ENCODE results near the gene SGMS1.

- TF ChIP-seq ESRRG (CRISPR knock-in tag; IDR thresholded peaks at IDR 0.05) (no peak), POU6F1 (CRISPR knock-in tag; IDR thresholded peaks at IDR 0.05; ENCODE audit: borderline replicate concordance, low read depth) (no peak), BACH2 (CRISPR knock-in tag; IDR thresholded peaks at IDR 0.05; ENCODE audit: borderline replicate concordance) (no peak), PPARA (CRISPR knock-in tag; IDR thresholded peaks at IDR 0.05; ENCODE audit: borderline replicate concordance) (no peak), TOX (CRISPR knock-in tag; IDR thresholded peaks at IDR 0.05; ENCODE audit: borderline replicate concordance) (no peak), GLIS3 (CRISPR knock-in tag; IDR thresholded peaks at IDR 0.05) (no peak), CREB5 (CRISPR knock-in tag; IDR thresholded peaks at IDR 0.05; ENCODE audit: low read depth) (no peak), ZFP30 (CRISPR knock-in tag; IDR thresholded peaks at IDR 0.05) (no peak), PATZ1 (CRISPR knock-in tag; IDR thresholded peaks at IDR 0.05; ENCODE audit: borderline replicate concordance) (no peak), ZNF565 (CRISPR knock-in tag; conservative IDR thresholded peaks at IDR 0.05; ENCODE audit: low read depth) (no peak), CSDC2 (CRISPR knock-in tag; IDR thresholded peaks at IDR 0.05) (no peak), ZFP3 (CRISPR knock-in tag; IDR thresholded peaks at IDR 0.05) (no peak), ZNF70 (CRISPR knock-in tag; IDR thresholded peaks at IDR 0.05) (no peak), ISL1 (CRISPR knock-in tag; IDR thresholded peaks at IDR 0.05) (no peak)
These were observed 20.5 kb downstream of the SGMS1 start for GRCh38 chr10:50603151-50603850.

Data from SK-N-SH treated with all-trans-retinoic acid at 6 μM for 48 hours (cell line).